Astrocyte (in vitro differentiated cells and primary cell): ENCODE data around the gene BBS12. TPM values are rescaled to one million over a fixed set of nuclear protein-coding genes. Genes with fewer than 3 reads are reported as not detected.

Experiments used
- DNase-seq: peaks from one replicate; pipeline ENCODE4 v3.0.0-alpha.2; 2010; ENCODE audit warnings: low read depth
- FAIRE-seq: peaks from 2 replicates; lab custom pipeline; 2011; peaks lifted over from hg19 to GRCh38; lab: Jason Lieb, UNC
- H2AFZ ChIP-seq: 2 replicates; pipeline ENCODE4 v1.6.0; 2012; ENCODE audit warnings: low read depth, low read length, inconsistent platforms
- H3K27ac ChIP-seq: 2 replicates; pipeline ENCODE4 v1.5.1; 2011; ENCODE audit warnings: low read depth, low read length, inconsistent platforms
- H3K27me3 ChIP-seq: 2 replicates; pipeline ENCODE4 v1.6.0; 2011; ENCODE audit warnings: low read length, inconsistent platforms; ENCODE audit not compliant: insufficient read depth
- H3K36me3 ChIP-seq: 2 replicates; pipeline ENCODE4 v1.5.1; 2011; ENCODE audit warnings: low read length, inconsistent platforms; ENCODE audit not compliant: insufficient read depth
- H3K4me1 ChIP-seq: 2 replicates; pipeline ENCODE4 v1.5.1; 2011; ENCODE audit warnings: low read length, inconsistent platforms; ENCODE audit not compliant: insufficient read depth
- H3K4me2 ChIP-seq: 2 replicates; pipeline ENCODE4 v1.6.0; 2012; ENCODE audit warnings: low read length, inconsistent platforms
- H3K4me3 ChIP-seq: 2 replicates; pipeline ENCODE4 v1.5.1; 2011; ENCODE audit warnings: low read depth, mild to moderate bottlenecking, low read length, inconsistent platforms; ENCODE audit not compliant: insufficient read depth
- H3K79me2 ChIP-seq: 2 replicates; pipeline ENCODE4 v1.6.0; 2012; ENCODE audit warnings: mild to moderate bottlenecking, low read length, inconsistent platforms; ENCODE audit not compliant: insufficient read depth
- H3K9ac ChIP-seq: 2 replicates; pipeline ENCODE4 v1.6.0; 2012; ENCODE audit warnings: mild to moderate bottlenecking, low read length, inconsistent platforms
- H3K9me3 ChIP-seq: 2 replicates; pipeline ENCODE4 v1.5.1; 2012; ENCODE audit warnings: low read depth, mild to moderate bottlenecking, low read length, inconsistent platforms; ENCODE audit not compliant: insufficient read depth
- H4K20me1 ChIP-seq: 2 replicates; pipeline ENCODE4 v1.6.0; 2012; ENCODE audit warnings: low read length, inconsistent platforms; ENCODE audit not compliant: insufficient read depth
- H3K27ac Mint-ChIP-seq: one replicate; pipeline ENCODE4 v1.8.0; 2021; ENCODE audit warnings: mild to moderate bottlenecking, mixed read lengths; ENCODE audit not compliant: unreplicated experiment
- H3K27me3 Mint-ChIP-seq: one replicate; pipeline ENCODE4 v1.8.0; 2021; ENCODE audit warnings: low read depth, mixed read lengths; ENCODE audit not compliant: unreplicated experiment
- H3K36me3 Mint-ChIP-seq: one replicate; pipeline ENCODE4 v1.8.0; 2021; ENCODE audit warnings: low read depth, mixed read lengths; ENCODE audit not compliant: unreplicated experiment
- H3K4me1 Mint-ChIP-seq: one replicate; pipeline ENCODE4 v1.8.0; 2021; ENCODE audit warnings: low read depth, mixed read lengths; ENCODE audit not compliant: unreplicated experiment
- H3K4me3 Mint-ChIP-seq: one replicate; pipeline ENCODE4 v1.8.0; 2021; ENCODE audit warnings: mild to moderate bottlenecking, moderate library complexity, mixed read lengths; ENCODE audit not compliant: unreplicated experiment
- H3K9me3 Mint-ChIP-seq: one replicate; pipeline ENCODE4 v1.8.0; 2021; ENCODE audit warnings: mild to moderate bottlenecking, mixed read lengths; ENCODE audit not compliant: unreplicated experiment
- EZH2 ChIP-seq: IDR thresholded peaks from 2 replicates; pipeline ENCODE4 v1.6.1; 2012; ENCODE audit warnings: mild to moderate bottlenecking, low read length, inconsistent platforms; ENCODE audit not compliant: insufficient read depth
- total RNA-seq: library from RNA; stranded (reverse); gene quantifications from 2 replicates; pipeline ENCODE4 v1.2.1, GENCODE V29; 2021
- TF ChIP-seq, protein P1 (sequence below): IDR thresholded peaks from 2 replicates; pipeline ENCODE4 v1.5.1; 2011; ENCODE audit warnings: low read depth, mild to moderate bottlenecking, inconsistent platforms, low read length, moderate library complexity; ENCODE audit not compliant: insufficient read depth

BBS12 gene
- total RNA-seq, 1 donor from 2014 or later = 4.7 TPM

DNA sequence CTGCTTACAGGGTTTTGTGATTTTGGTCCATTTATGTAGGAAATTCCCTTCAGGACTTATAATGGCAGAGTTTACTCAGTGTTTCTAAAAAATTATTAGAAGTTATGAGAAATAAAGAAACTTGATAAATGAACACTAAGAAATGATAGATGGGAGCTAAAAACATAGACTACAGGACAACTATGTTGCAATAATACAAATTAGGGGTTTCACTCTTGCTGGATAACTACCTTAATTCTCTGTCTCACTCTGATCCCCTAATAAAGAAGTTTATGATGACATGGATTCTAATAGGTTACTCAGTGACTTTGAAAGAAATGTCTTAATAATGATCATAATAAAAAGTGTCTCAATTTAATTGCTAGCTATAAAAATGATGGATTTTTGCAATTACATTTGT is 23.3 kb upstream of the BBS12 start:
- peaks cover 9% of the 10 kb centered on the region for H3K4me1 Mint-ChIP-seq

DNA sequence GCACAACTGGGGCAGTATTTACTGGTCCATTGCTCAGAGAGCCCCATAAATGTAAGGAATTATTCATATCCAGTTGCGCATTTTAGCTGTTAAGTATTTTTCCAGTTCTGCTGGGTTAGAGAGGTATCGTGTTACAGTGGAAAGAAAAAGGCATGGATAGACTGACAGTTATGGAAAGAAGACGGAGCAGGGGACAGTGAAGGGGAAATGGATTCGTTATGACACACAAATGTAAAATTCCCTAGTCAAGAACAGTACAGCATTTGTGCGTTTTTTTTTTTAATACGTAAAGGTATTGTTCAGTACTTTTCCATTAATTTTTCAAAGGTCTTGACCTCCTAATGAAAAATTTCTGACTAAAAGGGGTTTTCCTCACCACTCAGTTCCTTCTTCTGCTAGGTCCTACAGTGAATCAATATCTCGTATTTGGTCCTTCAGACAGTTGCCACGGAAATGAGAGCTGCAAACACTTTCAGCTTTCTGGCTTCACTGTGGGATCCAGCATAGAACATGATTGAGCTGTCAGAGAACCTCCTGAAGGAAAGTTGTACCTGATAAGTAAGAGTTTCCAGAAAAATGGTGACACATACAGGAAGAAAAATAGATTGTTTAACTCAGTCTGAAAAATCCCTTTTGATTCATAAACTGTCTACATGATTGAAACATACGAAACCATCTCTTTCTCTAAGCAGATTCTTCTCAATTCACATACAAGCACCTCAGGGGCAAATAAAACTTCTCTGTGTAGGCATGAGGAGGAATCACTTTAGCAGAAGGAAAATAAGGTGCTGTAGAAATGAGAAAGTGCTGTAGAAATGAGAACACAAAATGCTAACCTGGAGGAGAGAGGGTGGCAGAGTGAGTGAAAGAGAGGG is 21.8 kb upstream of the BBS12 start:
- no peaks in the 10 kb centered on the region for H4K20me1 ChIP-seq
- FAIRE-seq (peak; percentile 59), DNase-seq (peak; percentile 8)
- no peak overlapping the region for H3K4me3 Mint-ChIP-seq
- H3K36me3 Mint-ChIP-seq = no peaks in the 10 kb centered on the region
- H3K27ac Mint-ChIP-seq = no peak overlapping the region
- H3K27me3 ChIP-seq = no peaks in the 10 kb centered on the region
- no peaks in the 10 kb centered on the region for H3K79me2 ChIP-seq
- no peaks in the 10 kb centered on the region for H3K9me3 ChIP-seq
- H3K4me2 ChIP-seq = no peak overlapping the region
- no peaks in the 10 kb centered on the region for H3K4me1 ChIP-seq
- no peak overlapping the region for H3K9ac ChIP-seq
- H2AFZ ChIP-seq = no peak overlapping the region
- H3K27me3 Mint-ChIP-seq = no peaks in the 10 kb centered on the region
- H3K36me3 ChIP-seq = no peaks in the 10 kb centered on the region
- TF ChIP-seq EZH2 = no peak
- TF ChIP-seq, protein P1, sequence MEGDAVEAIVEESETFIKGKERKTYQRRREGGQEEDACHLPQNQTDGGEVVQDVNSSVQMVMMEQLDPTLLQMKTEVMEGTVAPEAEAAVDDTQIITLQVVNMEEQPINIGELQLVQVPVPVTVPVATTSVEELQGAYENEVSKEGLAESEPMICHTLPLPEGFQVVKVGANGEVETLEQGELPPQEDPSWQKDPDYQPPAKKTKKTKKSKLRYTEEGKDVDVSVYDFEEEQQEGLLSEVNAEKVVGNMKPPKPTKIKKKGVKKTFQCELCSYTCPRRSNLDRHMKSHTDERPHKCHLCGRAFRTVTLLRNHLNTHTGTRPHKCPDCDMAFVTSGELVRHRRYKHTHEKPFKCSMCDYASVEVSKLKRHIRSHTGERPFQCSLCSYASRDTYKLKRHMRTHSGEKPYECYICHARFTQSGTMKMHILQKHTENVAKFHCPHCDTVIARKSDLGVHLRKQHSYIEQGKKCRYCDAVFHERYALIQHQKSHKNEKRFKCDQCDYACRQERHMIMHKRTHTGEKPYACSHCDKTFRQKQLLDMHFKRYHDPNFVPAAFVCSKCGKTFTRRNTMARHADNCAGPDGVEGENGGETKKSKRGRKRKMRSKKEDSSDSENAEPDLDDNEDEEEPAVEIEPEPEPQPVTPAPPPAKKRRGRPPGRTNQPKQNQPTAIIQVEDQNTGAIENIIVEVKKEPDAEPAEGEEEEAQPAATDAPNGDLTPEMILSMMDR = no peak
- peaks cover 9% of the 10 kb centered on the region for H3K4me1 Mint-ChIP-seq
- no peak overlapping the region for H3K27ac ChIP-seq
- H3K9me3 Mint-ChIP-seq = no peaks in the 10 kb centered on the region
- no peak overlapping the region for H3K4me3 ChIP-seq

More for the DNA sequence above, 23.3 kb upstream of the BBS12 start:
- H3K4me3 Mint-ChIP-seq = no peak overlapping the region
- no peaks in the 10 kb centered on the region for H3K27me3 ChIP-seq
- no peaks in the 10 kb centered on the region for H3K27me3 Mint-ChIP-seq
- no peak overlapping the region for H3K27ac ChIP-seq
- no peak overlapping the region for H3K4me2 ChIP-seq
- H3K36me3 Mint-ChIP-seq = no peaks in the 10 kb centered on the region
- H3K36me3 ChIP-seq = no peaks in the 10 kb centered on the region
- no peaks in the 10 kb centered on the region for H3K4me1 ChIP-seq
- DNase-seq = no peak
- no peaks in the 10 kb centered on the region for H3K9me3 Mint-ChIP-seq
- no peak overlapping the region for H3K4me3 ChIP-seq
- no peaks in the 10 kb centered on the region for H4K20me1 ChIP-seq
- no peak overlapping the region for H3K27ac Mint-ChIP-seq
- no peaks in the 10 kb centered on the region for H3K79me2 ChIP-seq
- no peaks in the 10 kb centered on the region for H3K9me3 ChIP-seq
- FAIRE-seq = no peak
- no peak overlapping the region for H2AFZ ChIP-seq
- no peak for TF ChIP-seq EZH2
- TF ChIP-seq, protein P1 = no peak
- H3K9ac ChIP-seq = no peak overlapping the region

DNA sequence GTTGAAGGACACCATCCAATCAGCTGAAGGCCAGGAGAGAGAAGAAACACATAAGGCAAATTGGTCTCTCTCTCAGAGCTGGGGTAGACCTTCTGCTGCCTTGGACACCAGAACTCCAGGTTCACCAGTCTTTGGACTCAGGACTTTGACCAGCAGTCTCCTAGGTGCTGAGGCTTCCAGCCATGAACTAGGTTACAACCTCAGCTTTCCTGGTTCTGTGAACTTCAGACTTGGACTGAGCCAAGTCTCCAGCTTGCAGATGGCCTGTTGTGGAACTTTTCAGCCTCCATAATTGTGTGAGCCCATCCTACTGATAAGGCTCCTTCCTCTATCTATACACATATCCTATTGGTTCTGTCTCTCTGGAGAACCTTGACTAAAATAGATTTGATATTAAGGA is 20.6 kb upstream of the BBS12 start:
- H3K36me3 ChIP-seq = no peaks in the 10 kb centered on the region
- no peaks in the 10 kb centered on the region for H3K79me2 ChIP-seq
- H3K4me1 ChIP-seq = no peaks in the 10 kb centered on the region
- FAIRE-seq = no peak
- TF ChIP-seq, protein P1 = no peak
- no peak for TF ChIP-seq EZH2
- H3K27ac ChIP-seq = no peak overlapping the region
- H3K4me2 ChIP-seq = no peak overlapping the region
- no peak overlapping the region for H3K4me3 ChIP-seq
- no peaks in the 10 kb centered on the region for H4K20me1 ChIP-seq
- no peaks in the 10 kb centered on the region for H3K9me3 Mint-ChIP-seq
- H3K9ac ChIP-seq = no peak overlapping the region
- no peaks in the 10 kb centered on the region for H3K36me3 Mint-ChIP-seq
- no peak overlapping the region for H3K27ac Mint-ChIP-seq
- peaks cover 9% of the 10 kb centered on the region for H3K4me1 Mint-ChIP-seq
- no peaks in the 10 kb centered on the region for H3K9me3 ChIP-seq
- H2AFZ ChIP-seq = no peak overlapping the region
- no peaks in the 10 kb centered on the region for H3K27me3 Mint-ChIP-seq
- H3K4me3 Mint-ChIP-seq = no peak overlapping the region
- DNase-seq = no peak
- no peaks in the 10 kb centered on the region for H3K27me3 ChIP-seq
